GM21619 (cell line): ENCODE measurements around the gene IFNL2.
"Not testable (repeated sequence)": the region's sequence is repeated elsewhere in the genome, so short reads cannot be mapped to it uniquely, and the experiment has no call there.

ENCODE experiments used
- ATAC-seq: cut with Tn5 transposase; IDR thresholded peaks from one replicate; pipeline ENCODE4 v1.9.1; 2021; ENCODE audit not compliant: unreplicated experiment

Gene IFNL2

GRCh38 chr19:39296055-39296645 lies 28.0 kb downstream of the IFNL2 start, which contains the start of gene IFNL1:
IFNL1 (plus strand) TSS chr19:39296407; CDS start chr19:39296422, 15 bp downstream.
- no peak for ATAC-seq

- no peak for ATAC-seq
These were observed 28.7 kb downstream of the IFNL2 start for GRCh38 chr19:39296906-39297305.

GRCh38 chr19:39297931-39298634 lies 29.9 kb downstream of the IFNL2 start:
- no peak for ATAC-seq

- ATAC-seq, result no peak
These were observed 31.2 kb downstream of the IFNL2 start for GRCh38 chr19:39299404-39299803.

GRCh38 chr19:39299832-39300231 lies 31.6 kb downstream of the IFNL2 start:
- ATAC-seq, result no peak

GRCh38 chr19:39301021-39301420 lies 32.8 kb downstream of the IFNL2 start:
- ATAC-seq, result no peak

GRCh38 chr19:39301562-39301961 lies 33.4 kb downstream of the IFNL2 start:
- ATAC-seq, result no peak

GRCh38 chr19:39303373-39304184 lies 35.4 kb downstream of the IFNL2 start:
- ATAC-seq, result no peak

- no peak for ATAC-seq
These were observed 36.0 kb downstream of the IFNL2 start for GRCh38 chr19:39304185-39304513.

- ATAC-seq, result no peak
These were observed 36.7 kb downstream of the IFNL2 start for GRCh38 chr19:39304701-39305571.

GRCh38 chr19:39306075-39306474 lies 37.9 kb downstream of the IFNL2 start:
- no peak for ATAC-seq

GRCh38 chr19:39307046-39307821 lies 39.0 kb downstream of the IFNL2 start:
- ATAC-seq, result no peak

GRCh38 chr19:39307822-39308530 lies 39.8 kb downstream of the IFNL2 start:
- ATAC-seq, result no peak

- ATAC-seq, result no peak
These were observed 40.5 kb downstream of the IFNL2 start for GRCh38 chr19:39308531-39309304.

GRCh38 chr19:39309305-39309670 lies 41.1 kb downstream of the IFNL2 start:
- not testable (repeated sequence) for ATAC-seq

GRCh38 chr19:39310558-39311311 lies 42.5 kb downstream of the IFNL2 start:
- no peak for ATAC-seq

GRCh38 chr19:39314016-39314728 lies 46.0 kb downstream of the IFNL2 start:
- no peak for ATAC-seq

GRCh38 chr19:39315933-39316332 lies 47.7 kb downstream of the IFNL2 start:
- no peak for ATAC-seq
